Trophoblast cell (in vitro differentiated cells and primary cell): ENCODE measurements around the gene ROR1.
A peak's percentile ranks its signal among the peaks of the same experiment; 100 is the strongest.

Experiments used
- DNase-seq, 2 donors: peaks; one replicate each; pipeline ENCODE4 v3.0.0-alpha.2; 2016
- H2AFZ ChIP-seq: 2 replicates; pipeline ENCODE4 v1.6.1; 2013; ENCODE audit warnings: low read length, moderate library complexity, mild to moderate bottlenecking; ENCODE audit not compliant: insufficient read depth, poor library complexity
- H2AK5ac ChIP-seq: 2 replicates; pipeline ENCODE4 v1.6.1; 2013; ENCODE audit warnings: mild to moderate bottlenecking, low read length
- H2BK120ac ChIP-seq: 2 replicates; pipeline ENCODE4 v1.6.1; 2013; ENCODE audit warnings: low read length, mild to moderate bottlenecking, moderate library complexity; ENCODE audit not compliant: insufficient read depth, poor library complexity
- H2BK12ac ChIP-seq: 2 replicates; pipeline ENCODE4 v1.6.1; 2013; ENCODE audit warnings: mild to moderate bottlenecking, low read length, moderate library complexity
- H2BK5ac ChIP-seq: 2 replicates; pipeline ENCODE4 v1.6.1; 2013; ENCODE audit warnings: low read length, low read depth, moderate library complexity, mild to moderate bottlenecking; ENCODE audit not compliant: poor library complexity
- H3K14ac ChIP-seq: 2 replicates; pipeline ENCODE4 v1.6.1; 2013; ENCODE audit warnings: mild to moderate bottlenecking, low read length
- H3K18ac ChIP-seq: 2 replicates; pipeline ENCODE4 v1.6.1; 2013; ENCODE audit warnings: mild to moderate bottlenecking, low read length
- H3K23ac ChIP-seq: 2 replicates; pipeline ENCODE4 v1.6.1; 2013; ENCODE audit warnings: low read length
- H3K27ac ChIP-seq: 2 replicates; pipeline ENCODE4 v1.5.1; 2013; ENCODE audit warnings: low read depth, mild to moderate bottlenecking, inconsistent platforms, low read length, moderate library complexity
- H3K27me3 ChIP-seq: 2 replicates; pipeline ENCODE4 v1.6.1; 2013; ENCODE audit warnings: inconsistent platforms, mild to moderate bottlenecking, low read length, moderate library complexity; ENCODE audit not compliant: insufficient read depth
- H3K36me3 ChIP-seq, 2 experiments: 1 replicate in 1 of 2; 2 replicates in 1 of 2; pipeline ENCODE4 v1.6.1; 2013; ENCODE audit warnings: low read length in 2 of 2, mild to moderate bottlenecking in 2 of 2, moderate library complexity in 1 of 2; ENCODE audit not compliant: insufficient read depth in 2 of 2, control insufficient read depth in 1 of 2
- H3K4ac ChIP-seq: 2 replicates; pipeline ENCODE4 v1.6.1; 2013; ENCODE audit warnings: low read depth, mild to moderate bottlenecking, low read length, moderate library complexity
- H3K4me1 ChIP-seq, 2 experiments: 1 replicate in 1 of 2; 2 replicates in 1 of 2; pipeline ENCODE4 v1.6.1; 2013; ENCODE audit warnings: low read length in 2 of 2, mild to moderate bottlenecking in 2 of 2, moderate library complexity in 1 of 2; ENCODE audit not compliant: insufficient read depth in 2 of 2, control insufficient read depth in 1 of 2
- H3K4me2 ChIP-seq: 2 replicates; pipeline ENCODE4 v1.6.1; 2013; ENCODE audit warnings: inconsistent platforms, mild to moderate bottlenecking, low read length, moderate library complexity
- H3K4me3 ChIP-seq: 2 replicates; pipeline ENCODE4 v1.5.1; 2013; ENCODE audit warnings: mild to moderate bottlenecking, low read depth, low read length, inconsistent platforms
- H3K79me1 ChIP-seq: one replicate; pipeline ENCODE4 v1.6.1; 2013; ENCODE audit warnings: low read length
- H3K79me2 ChIP-seq: 2 replicates; pipeline ENCODE4 v1.6.1; 2013; ENCODE audit warnings: low read length, mild to moderate bottlenecking; ENCODE audit not compliant: control insufficient read depth, insufficient read depth, poor library complexity
- H3K9ac ChIP-seq: 2 replicates; pipeline ENCODE4 v1.6.1; 2013; ENCODE audit warnings: mild to moderate bottlenecking, low read length
- H3K9me3 ChIP-seq: 2 replicates; pipeline ENCODE4 v1.6.1; 2013; ENCODE audit warnings: low read depth, mild to moderate bottlenecking, control low read depth, inconsistent platforms, low read length; ENCODE audit not compliant: insufficient read depth
- H4K12ac ChIP-seq: 2 replicates; pipeline ENCODE4 v1.6.1; 2013; ENCODE audit warnings: low read depth, mild to moderate bottlenecking, low read length, moderate library complexity
- H4K8ac ChIP-seq: 2 replicates; pipeline ENCODE4 v1.6.1; 2013; ENCODE audit warnings: low read depth, mild to moderate bottlenecking, low read length, moderate library complexity
- H4K91ac ChIP-seq: one replicate; pipeline ENCODE4 v1.6.1; 2013; ENCODE audit warnings: low read depth, mild to moderate bottlenecking, low read length, moderate library complexity
- WGBS: extraction: QIAGEN DNeasy Blood & Tissue Kit; methylation state at CpG from one replicate; pipeline ENCODE4 v1.1.7; 2013; ENCODE audit warnings: missing lambda C conversion rate; ENCODE audit not compliant: insufficient read length, insufficient coverage; ENCODE audit errors: extremely low coverage; 5-methylcytosine and 5-hydroxymethylcytosine counted together

ROR1 gene

DNA sequence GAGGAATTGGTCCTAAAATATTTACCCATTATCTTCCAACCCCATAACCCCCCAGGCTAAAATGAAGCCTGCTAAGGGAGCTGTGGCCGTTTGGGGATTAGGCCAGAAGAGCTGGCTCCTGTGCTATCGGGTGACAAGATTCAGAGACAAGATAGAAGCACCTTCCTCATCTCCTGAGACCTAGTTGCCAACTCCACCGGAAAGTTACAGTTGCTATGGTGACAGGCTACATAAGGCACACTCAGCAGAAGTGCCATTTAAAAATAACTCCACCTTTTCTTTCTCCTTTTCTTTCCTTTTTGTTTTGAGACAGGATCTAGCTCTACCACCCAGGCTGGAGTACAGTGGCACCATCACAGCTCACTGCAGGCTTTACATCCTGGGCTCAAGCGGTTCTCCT is 43.6 kb upstream of the ROR1 start:
- no peak overlapping the region for H4K12ac ChIP-seq
- H3K79me2 ChIP-seq, result no peaks in the 10 kb centered on the region
- H3K4ac ChIP-seq, result no peak overlapping the region
- no peaks in the 10 kb centered on the region for H3K27me3 ChIP-seq
- H4K8ac ChIP-seq, result no peak overlapping the region
- DNase-seq, result no peak
- no peak overlapping the region for H2BK120ac ChIP-seq
- H3K79me1 ChIP-seq, result peaks cover 5% of the 10 kb centered on the region
- H3K4me3 ChIP-seq, result no peak overlapping the region
- no peaks in the 10 kb centered on the region for H3K36me3 ChIP-seq
- H2AFZ ChIP-seq, result no peak overlapping the region
- peak overlapping the region; percentile 85 for H2BK12ac ChIP-seq
- H3K9ac ChIP-seq, result no peak overlapping the region
- H2BK5ac ChIP-seq, result no peak overlapping the region
- no peak overlapping the region for H3K18ac ChIP-seq
- H3K14ac ChIP-seq, result no peak overlapping the region
- no peak overlapping the region for H4K91ac ChIP-seq
- H3K9me3 ChIP-seq, result no peaks in the 10 kb centered on the region
- no peak overlapping the region for H3K27ac ChIP-seq
- H3K4me2 ChIP-seq, result no peak overlapping the region
- no peak overlapping the region for H2AK5ac ChIP-seq
- WGBS, result no CpG with 5 or more reads among the region's 4 CpGs
- H3K23ac ChIP-seq, result no peak overlapping the region
- peaks cover 8% of the 10 kb centered on the region in 2 experiments for H3K4me1 ChIP-seq

GRCh38 chr1:63731117-63732043 is 42.4 kb upstream of the ROR1 start:
- peak overlapping the region; percentile 69 for H2BK12ac ChIP-seq
- no peaks in the 10 kb centered on the region for H3K27me3 ChIP-seq
- H4K8ac ChIP-seq, result no peak overlapping the region
- H3K9me3 ChIP-seq, result no peaks in the 10 kb centered on the region
- H3K18ac ChIP-seq, result no peak overlapping the region
- H4K91ac ChIP-seq, result peak overlapping the region; percentile 69
- no peaks in the 10 kb centered on the region for H3K36me3 ChIP-seq
- peaks cover 5% of the 10 kb centered on the region for H3K79me1 ChIP-seq
- H3K14ac ChIP-seq, result no peak overlapping the region
- H3K4me1 ChIP-seq, result peaks cover 8% of the 10 kb centered on the region in 2 experiments
- H2AK5ac ChIP-seq, result no peak overlapping the region
- no peak overlapping the region for H4K12ac ChIP-seq
- no peak overlapping the region for H3K4me3 ChIP-seq
- no peak overlapping the region for H3K4me2 ChIP-seq
- H2BK5ac ChIP-seq, result peak overlapping the region; percentile 9
- H2BK120ac ChIP-seq, result peak overlapping the region; percentile 87
- peak overlapping the region; percentile 43 for H3K27ac ChIP-seq
- DNase-seq, result peak in 1 of 2 donors; percentile 24
- H3K4ac ChIP-seq, result no peak overlapping the region
- H3K9ac ChIP-seq, result no peak overlapping the region
- no peak overlapping the region for H2AFZ ChIP-seq
- no peaks in the 10 kb centered on the region for H3K79me2 ChIP-seq
- WGBS, result no CpG with 5 or more reads among the region's 9 CpGs
- no peak overlapping the region for H3K23ac ChIP-seq

DNA sequence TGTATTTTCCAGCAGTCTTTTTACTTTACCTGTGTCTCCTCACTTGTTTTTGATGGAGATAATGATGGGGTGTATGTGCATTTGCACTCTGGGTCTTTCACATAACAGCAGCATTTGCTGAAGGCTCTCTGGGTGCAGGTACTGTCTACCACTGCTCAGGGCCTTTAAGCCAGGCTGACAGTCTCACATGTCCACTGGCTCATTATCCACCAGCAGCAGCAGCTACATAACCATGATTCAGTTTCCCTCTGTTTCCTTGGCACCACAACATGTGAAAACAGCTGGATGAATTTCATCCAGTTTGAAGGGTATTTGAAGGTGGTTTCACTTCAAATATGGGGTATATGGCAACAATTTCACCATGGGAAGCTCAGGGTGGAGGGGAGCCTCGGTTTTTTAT is 41.2 kb upstream of the ROR1 start:
- Histone ChIP-seq H3K4me3 (no peak overlapping the region), H2AFZ (no peak overlapping the region), H3K27me3 (no peaks in the 10 kb centered on the region), H3K23ac (no peak overlapping the region), H3K79me1 (peaks cover 5% of the 10 kb centered on the region), H3K4me1 (peaks cover 8% of the 10 kb centered on the region in 2 experiments), H3K79me2 (no peaks in the 10 kb centered on the region), H4K12ac (no peak overlapping the region), H3K18ac (no peak overlapping the region), H4K91ac (no peak overlapping the region), H4K8ac (no peak overlapping the region), H2AK5ac (no peak overlapping the region), H3K36me3 (no peaks in the 10 kb centered on the region), H3K14ac (no peak overlapping the region), H3K4me2 (no peak overlapping the region), H2BK12ac (no peak overlapping the region), H3K9me3 (no peaks in the 10 kb centered on the region), H3K4ac (no peak overlapping the region), H2BK5ac (no peak overlapping the region), H3K27ac (no peak overlapping the region), H3K9ac (no peak overlapping the region), H2BK120ac (no peak overlapping the region)
- no peak for DNase-seq
- no CpG with 5 or more reads among the region's 1 CpG for WGBS

DNA sequence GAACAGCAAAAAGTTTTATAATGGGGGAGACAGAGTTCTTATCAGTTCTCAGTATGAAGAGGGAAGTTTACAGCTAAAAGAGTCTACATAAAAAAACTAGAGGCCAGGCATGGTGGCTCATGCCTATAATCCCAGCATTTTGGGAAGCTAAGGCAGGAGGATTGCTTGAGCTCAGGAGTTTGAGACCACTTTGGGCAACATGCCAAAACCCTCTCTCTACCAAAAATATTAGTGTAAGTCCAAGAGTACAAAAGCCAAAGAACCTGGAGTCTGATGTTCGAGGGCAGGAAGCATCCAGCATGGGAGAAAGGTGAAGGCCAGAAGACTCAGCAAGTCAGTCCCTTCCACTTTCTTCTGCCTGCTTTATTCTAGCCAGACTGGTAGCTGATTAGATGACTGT is 35.0 kb upstream of the ROR1 start:
- no peak overlapping the region for H4K12ac ChIP-seq
- DNase-seq, result no peak
- H3K27ac ChIP-seq, result no peak overlapping the region
- H2BK120ac ChIP-seq, result no peak overlapping the region
- H3K9ac ChIP-seq, result no peak overlapping the region
- no peaks in the 10 kb centered on the region for H3K4me1 ChIP-seq
- H3K79me1 ChIP-seq, result no peaks in the 10 kb centered on the region
- H3K23ac ChIP-seq, result no peak overlapping the region
- no peak overlapping the region for H3K4me2 ChIP-seq
- H4K8ac ChIP-seq, result no peak overlapping the region
- H2AFZ ChIP-seq, result no peak overlapping the region
- no peak overlapping the region for H3K4me3 ChIP-seq
- H2BK12ac ChIP-seq, result no peak overlapping the region
- no peaks in the 10 kb centered on the region for H3K27me3 ChIP-seq
- H3K9me3 ChIP-seq, result no peaks in the 10 kb centered on the region
- no CpG with 5 or more reads among the region's 1 CpG for WGBS
- no peak overlapping the region for H3K14ac ChIP-seq
- no peak overlapping the region for H3K4ac ChIP-seq
- no peaks in the 10 kb centered on the region for H3K79me2 ChIP-seq
- no peaks in the 10 kb centered on the region for H3K36me3 ChIP-seq
- H4K91ac ChIP-seq, result no peak overlapping the region
- no peak overlapping the region for H2BK5ac ChIP-seq
- H3K18ac ChIP-seq, result no peak overlapping the region
- no peak overlapping the region for H2AK5ac ChIP-seq
